ENCODE measurements around the gene RAB14. TPM values are rescaled to one million over a fixed set of nuclear protein-coding genes. Genes with fewer than 3 reads are reported as not detected.

The RAB14 gene
- total and polyA plus RNA-seq, 2 experiments from 2014 or later, result 22.8 to 31.0 TPM

DNA sequence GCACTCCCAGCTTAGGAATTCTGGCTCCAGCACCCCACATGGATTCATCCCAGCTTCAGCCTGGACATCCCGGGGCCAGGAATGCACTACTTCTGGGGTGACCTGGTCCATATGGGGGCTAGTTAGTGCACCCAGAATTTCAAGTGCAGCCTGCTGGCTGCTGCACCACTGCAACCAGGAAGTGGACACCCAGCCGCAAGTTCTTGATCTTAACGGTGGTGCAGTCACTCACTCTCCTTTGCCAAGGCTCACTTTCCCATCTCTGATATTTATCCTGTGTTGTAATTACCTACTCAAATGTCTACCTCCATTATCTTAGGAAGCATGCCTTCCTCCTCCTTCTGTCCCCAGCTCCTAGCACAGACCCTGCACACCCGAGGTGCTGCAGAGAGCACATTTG lies 26.2 kb upstream of the RAB14 start:
- H3K9me3 Mint-ChIP-seq, result no peaks in the 10 kb centered on the region
- H3K4me3 ChIP-seq, result no peak overlapping the region
- TF ChIP-seq NANOG (IDR thresholded peaks at IDR 0.05; ENCODE audit: borderline replicate concordance) (no peak), EZH2phosphoT487 (IDR thresholded peaks at IDR 0.05; ENCODE audit: unreplicated experiment) (no peak)
- TF ChIP-seq, protein P1, sequence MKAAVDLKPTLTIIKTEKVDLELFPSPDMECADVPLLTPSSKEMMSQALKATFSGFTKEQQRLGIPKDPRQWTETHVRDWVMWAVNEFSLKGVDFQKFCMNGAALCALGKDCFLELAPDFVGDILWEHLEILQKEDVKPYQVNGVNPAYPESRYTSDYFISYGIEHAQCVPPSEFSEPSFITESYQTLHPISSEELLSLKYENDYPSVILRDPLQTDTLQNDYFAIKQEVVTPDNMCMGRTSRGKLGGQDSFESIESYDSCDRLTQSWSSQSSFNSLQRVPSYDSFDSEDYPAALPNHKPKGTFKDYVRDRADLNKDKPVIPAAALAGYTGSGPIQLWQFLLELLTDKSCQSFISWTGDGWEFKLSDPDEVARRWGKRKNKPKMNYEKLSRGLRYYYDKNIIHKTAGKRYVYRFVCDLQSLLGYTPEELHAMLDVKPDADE (IDR thresholded peaks at IDR 0.05), result no peak
- no peaks in the 10 kb centered on the region for H3K79me2 ChIP-seq (replicated peaks; ENCODE audit: insufficient read depth)
- H3K27ac Mint-ChIP-seq, result no peak overlapping the region
- peaks cover 3% of the 10 kb centered on the region for H3K27me3 Mint-ChIP-seq (ENCODE audit: insufficient read depth, low read depth, poor library complexity)
- DNase-seq (ENCODE audit: low spot score) (no peak), ATAC-seq (no peak)
- no peaks in the 10 kb centered on the region for H3K9me2 ChIP-seq (ENCODE audit: insufficient read depth)
- H3K4me2 ChIP-seq, result no peak overlapping the region
- no peaks in the 10 kb centered on the region for H3K27me3 ChIP-seq (ENCODE audit: insufficient read depth)
- no peak overlapping the region for H3K27ac ChIP-seq (ENCODE audit: low read depth)
- no peaks in the 10 kb centered on the region for H3F3A ChIP-seq (replicated peaks; ENCODE audit: low read depth)
- no peak overlapping the region for H3K4me3 Mint-ChIP-seq
- no peaks in the 10 kb centered on the region for H3K36me3 ChIP-seq (ENCODE audit: insufficient read depth)
- no peaks in the 10 kb centered on the region; the same call in 1 of the 2 replicates for H4K20me1 ChIP-seq (replicated peaks; ENCODE audit: insufficient read depth)
- no peaks in the 10 kb centered on the region for H3K36me3 Mint-ChIP-seq (ENCODE audit: low read depth)
- no peak overlapping the region for H2AFZ ChIP-seq
- H3K4me1 Mint-ChIP-seq, result peaks cover 4% of the 10 kb centered on the region
- peaks cover 3% of the 10 kb centered on the region; the same call in 1 of the 2 replicates for H3K4me1 ChIP-seq (ENCODE audit: insufficient read depth)

- Mint-ChIP-seq H3K4me3 (no peak overlapping the region), H3K9me3 (no peaks in the 10 kb centered on the region; the same call in 2 of the 3 replicates), H3K27ac (no peak overlapping the region), H3K4me1 (peaks cover 20% of the 10 kb centered on the region), H3K36me3 (ENCODE audit: low read depth) (no peaks in the 10 kb centered on the region), H3K27me3 (ENCODE audit: insufficient read depth, low read depth, poor library complexity) (peaks cover 3% of the 10 kb centered on the region)
- Histone ChIP-seq H2AFZ (no peak overlapping the region), H3K4me3 (no peak overlapping the region), H4K20me1 (replicated peaks; ENCODE audit: insufficient read depth) (no peaks in the 10 kb centered on the region), H3K27me3 (ENCODE audit: insufficient read depth) (no peaks in the 10 kb centered on the region), H3K36me3 (ENCODE audit: insufficient read depth) (no peaks in the 10 kb centered on the region), H3F3A (replicated peaks; ENCODE audit: low read depth) (no peaks in the 10 kb centered on the region; the same call in 1 of the 2 replicates), H3K27ac (ENCODE audit: low read depth) (no peak overlapping the region), H3K4me2 (no peak overlapping the region), H3K79me2 (replicated peaks; ENCODE audit: insufficient read depth) (no peaks in the 10 kb centered on the region), H3K9me2 (ENCODE audit: insufficient read depth) (no peaks in the 10 kb centered on the region), H3K4me1 (ENCODE audit: insufficient read depth) (peaks cover 17% of the 10 kb centered on the region)
- no peak for ATAC-seq
- TF ChIP-seq NANOG (IDR thresholded peaks at IDR 0.05; ENCODE audit: borderline replicate concordance) (no peak), JUNB (IDR thresholded peaks at IDR 0.05; ENCODE audit: unreplicated experiment) (no peak), REST (IDR thresholded peaks at IDR 0.05; ENCODE audit: unreplicated experiment) (no peak)
- DNase-seq (ENCODE audit: low spot score), result no peak
These were observed 24.5 kb upstream of the RAB14 start for GRCh38 chr9:121226175-121226574.

DNA sequence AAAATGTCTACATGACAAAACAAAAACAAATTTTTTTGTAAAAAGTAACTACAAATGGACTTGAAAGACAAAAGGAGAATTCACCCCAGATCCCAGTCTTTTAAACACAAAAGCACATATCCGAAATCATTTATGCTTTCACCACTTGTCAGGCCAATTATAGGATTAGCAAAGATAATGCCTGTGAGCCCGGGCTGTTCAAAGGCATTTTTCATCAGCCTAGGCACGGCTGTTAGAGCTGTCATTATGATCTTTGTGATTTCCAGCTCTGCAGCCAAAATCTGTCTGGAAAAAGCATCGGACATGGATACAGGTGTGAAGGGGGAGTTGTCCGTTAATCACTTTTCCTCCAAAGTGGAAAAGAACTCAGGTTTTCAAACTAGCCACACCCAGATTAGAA lies 23.6 kb upstream of the RAB14 start:
- Mint-ChIP-seq H3K27me3 (ENCODE audit: insufficient read depth, low read depth, poor library complexity) (peaks cover 8% of the 10 kb centered on the region), H3K4me3 (no peak overlapping the region), H3K4me1 (peaks cover 29% of the 10 kb centered on the region), H3K27ac (no peak overlapping the region), H3K36me3 (ENCODE audit: low read depth) (no peaks in the 10 kb centered on the region), H3K9me3 (no peaks in the 10 kb centered on the region; the same call in 2 of the 3 replicates)
- Histone ChIP-seq H3K79me2 (replicated peaks; ENCODE audit: insufficient read depth) (no peaks in the 10 kb centered on the region), H3K27ac (ENCODE audit: low read depth) (no peak overlapping the region), H3K4me2 (no peak overlapping the region), H3K4me1 (ENCODE audit: insufficient read depth) (peaks cover 21% of the 10 kb centered on the region), H3K4me3 (no peak overlapping the region), H3K27me3 (ENCODE audit: insufficient read depth) (no peaks in the 10 kb centered on the region), H2AFZ (no peak overlapping the region), H3K36me3 (ENCODE audit: insufficient read depth) (no peaks in the 10 kb centered on the region), H3F3A (replicated peaks; ENCODE audit: low read depth) (no peaks in the 10 kb centered on the region; the same call in 1 of the 2 replicates), H4K20me1 (replicated peaks; ENCODE audit: insufficient read depth) (no peaks in the 10 kb centered on the region), H3K9me2 (ENCODE audit: insufficient read depth) (no peaks in the 10 kb centered on the region)
- ATAC-seq (no peak), DNase-seq (ENCODE audit: low spot score) (no peak)
- TF ChIP-seq ZNF331 (CRISPR knock-in tag; IDR thresholded peaks at IDR 0.05; ENCODE audit: low read depth), result no peak
- TF ChIP-seq JUNB (IDR thresholded peaks at IDR 0.05; ENCODE audit: unreplicated experiment), result no peak
- no peak for TF ChIP-seq ZNF114 (CRISPR knock-in tag; IDR thresholded peaks at IDR 0.05)
- TF ChIP-seq, protein P1 (IDR thresholded peaks at IDR 0.05), result no peak
- TF ChIP-seq NANOG (IDR thresholded peaks at IDR 0.05; ENCODE audit: borderline replicate concordance), result no peak
- TF ChIP-seq CTCF (conservative IDR thresholded peaks at IDR 0.05; ENCODE audit: low read depth in 2 of 2), result no peak
